Embryonic facial prominence (tissue), 1 donor: Measurements from ENCODE around the gene SDK2.
"Not testable (repeated sequence)": the region's sequence is repeated elsewhere in the genome, so short reads cannot be mapped to it uniquely, and the experiment has no call there.

Experiments
- DNase-seq: peaks from one replicate; pipeline ENCODE4 v3.0.0-alpha.2; 2016; ENCODE audit errors: extremely low spot score

SDK2 gene

GRCh38 chr17:73343168-73343634 lies 301.0 kb downstream of the SDK2 start:
- peak; percentile 92 for DNase-seq

DNA sequence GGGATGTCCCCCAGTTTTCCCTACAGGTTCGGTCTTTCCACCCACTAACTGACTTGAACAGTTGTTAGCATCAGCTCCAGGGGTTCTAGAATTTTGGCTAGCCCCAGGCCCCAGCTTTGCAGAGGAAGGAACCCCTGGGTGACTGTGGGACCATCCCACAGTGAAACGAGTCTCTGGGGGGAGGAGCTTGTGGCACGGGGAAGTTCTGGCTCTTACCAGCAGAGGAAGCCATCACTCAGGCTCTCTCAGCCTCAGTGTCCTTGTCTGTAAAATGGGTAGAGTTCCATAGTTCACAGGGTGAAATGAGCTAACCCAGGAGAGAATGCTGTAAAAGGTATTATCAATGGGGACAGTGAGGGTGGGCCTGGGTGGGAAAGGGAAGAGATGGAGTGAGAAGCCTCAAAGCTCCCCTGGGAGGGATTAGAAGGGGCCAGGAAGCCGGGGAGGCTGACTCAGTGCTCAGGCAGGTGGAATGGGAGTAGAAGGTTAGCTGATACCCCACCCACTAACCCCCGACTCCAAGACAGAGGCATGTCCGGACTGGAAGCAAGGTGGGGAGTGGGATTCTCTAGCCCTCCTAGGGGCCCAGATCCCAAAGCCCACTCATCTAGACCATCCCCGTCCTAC lies 301.6 kb downstream of the SDK2 start:
- no peak for DNase-seq

GRCh38 chr17:73342050-73342522 lies 302.2 kb downstream of the SDK2 start:
- no peak for DNase-seq

DNA sequence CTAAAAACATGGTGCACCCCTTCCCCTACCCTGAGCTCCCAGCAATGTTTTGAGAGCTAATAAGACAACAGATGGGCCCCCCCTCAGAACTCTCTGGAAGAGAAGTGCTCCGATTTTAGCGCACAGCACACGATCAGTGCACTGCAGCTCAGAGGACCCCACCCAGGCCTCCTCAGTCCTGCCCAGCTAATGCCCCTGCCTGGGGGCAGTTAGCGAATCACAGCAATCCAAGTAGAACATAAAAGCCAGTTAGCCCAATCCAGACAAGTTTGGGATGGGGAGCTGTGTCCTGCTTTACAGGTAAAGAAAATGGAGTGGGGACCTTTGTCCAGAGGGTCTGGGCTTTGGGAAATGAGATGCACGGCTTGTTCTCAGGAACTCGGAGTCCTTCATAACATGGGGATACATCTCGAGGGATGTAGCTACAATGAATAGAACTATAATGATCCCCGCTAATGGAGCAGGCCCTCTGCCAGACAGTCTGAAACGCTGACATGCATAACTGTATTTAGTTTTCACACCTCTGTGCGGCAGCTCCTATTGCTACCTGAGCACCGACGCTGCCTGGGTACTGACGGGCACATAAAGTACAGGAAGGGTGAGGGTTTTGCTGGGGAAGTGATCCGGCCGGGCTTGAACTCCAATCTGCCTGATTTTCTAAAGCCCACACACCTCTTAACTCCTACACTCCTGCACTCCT lies 302.7 kb downstream of the SDK2 start:
- DNase-seq: no peak

GRCh38 chr17:73340093-73340596 lies 304.1 kb downstream of the SDK2 start:
- DNase-seq: no peak

DNA sequence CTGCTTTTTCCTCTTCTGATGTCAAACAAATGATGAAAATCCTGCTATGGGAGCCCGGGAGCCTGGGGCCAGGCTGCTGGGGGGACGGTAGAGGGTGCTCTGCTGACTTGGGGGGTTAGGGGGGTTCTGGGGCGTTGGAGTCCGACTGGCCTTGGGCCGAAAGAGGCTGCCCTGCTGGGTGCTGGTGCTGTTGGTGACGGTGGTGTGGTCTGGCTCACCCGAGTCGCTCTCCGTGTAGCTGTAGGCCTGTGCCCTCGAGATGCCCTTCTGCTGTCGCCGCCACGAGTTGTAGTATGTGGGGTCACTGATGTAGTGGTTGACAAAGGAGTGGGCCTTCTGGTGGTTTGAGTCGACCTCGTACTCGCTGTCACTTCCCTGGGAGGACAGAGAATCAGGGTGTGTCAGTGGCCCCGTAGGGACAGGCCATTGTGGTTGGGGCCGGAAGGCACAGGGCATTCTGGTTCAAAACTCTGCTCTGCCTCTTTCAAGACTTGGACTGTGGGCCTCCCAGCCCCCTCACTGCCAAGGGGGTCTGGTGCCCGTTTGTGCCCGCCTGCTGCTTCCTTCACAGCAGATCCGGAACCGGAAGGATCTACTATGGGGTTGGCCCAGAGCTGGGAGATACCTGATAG lies 305.6 kb downstream of the SDK2 start:
- DNase-seq: no peak

- no peak for DNase-seq
Measured at GRCh38 chr17:73338050-73338521, 306.2 kb downstream of the SDK2 start.

GRCh38 chr17:73337330-73337710 lies 306.9 kb downstream of the SDK2 start:
- no peak for DNase-seq

GRCh38 chr17:73336408-73337329 lies 307.6 kb downstream of the SDK2 start:
- DNase-seq: no peak

DNA sequence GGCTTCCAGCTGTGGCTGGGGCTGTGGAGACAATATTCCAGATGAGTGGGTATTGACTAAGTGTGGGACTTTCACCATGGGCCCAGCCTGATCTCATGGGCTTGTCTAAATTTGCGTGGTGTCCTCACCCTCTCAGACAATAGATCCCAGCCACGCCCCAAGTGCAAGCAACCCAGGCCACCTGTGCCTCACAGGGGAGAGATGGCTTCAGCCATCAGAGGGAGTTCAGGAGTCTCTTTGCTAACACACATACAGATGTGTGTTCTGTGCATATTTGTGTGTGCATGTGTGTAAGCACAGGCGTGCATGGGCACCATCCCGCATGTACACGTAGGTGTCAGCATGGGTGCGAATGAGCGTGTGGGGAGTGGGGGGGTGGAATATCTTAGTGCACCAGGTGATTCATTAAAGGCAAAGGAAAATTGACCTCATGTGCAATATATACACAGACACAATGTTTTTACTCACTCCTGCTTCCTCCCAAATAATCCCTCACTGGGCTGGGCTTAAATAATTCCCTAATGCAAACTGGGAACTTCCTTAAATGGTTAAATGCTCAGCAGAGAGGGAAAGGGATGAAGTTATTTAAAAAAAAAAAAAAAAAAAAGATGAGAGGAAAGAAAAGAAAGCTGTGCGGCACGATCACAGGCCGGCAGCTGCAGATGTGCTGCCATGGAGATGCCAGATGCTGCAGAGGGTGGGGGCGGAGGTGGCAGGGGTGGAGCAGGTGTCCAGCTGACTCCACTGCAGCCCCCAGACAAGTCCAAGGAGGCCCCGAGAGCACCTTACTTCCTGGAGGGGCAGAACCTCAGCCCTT lies 308.4 kb downstream of the SDK2 start:
- no peak for DNase-seq

- DNase-seq: no peak
Measured at GRCh38 chr17:73334771-73335513, 309.3 kb downstream of the SDK2 start.

DNA sequence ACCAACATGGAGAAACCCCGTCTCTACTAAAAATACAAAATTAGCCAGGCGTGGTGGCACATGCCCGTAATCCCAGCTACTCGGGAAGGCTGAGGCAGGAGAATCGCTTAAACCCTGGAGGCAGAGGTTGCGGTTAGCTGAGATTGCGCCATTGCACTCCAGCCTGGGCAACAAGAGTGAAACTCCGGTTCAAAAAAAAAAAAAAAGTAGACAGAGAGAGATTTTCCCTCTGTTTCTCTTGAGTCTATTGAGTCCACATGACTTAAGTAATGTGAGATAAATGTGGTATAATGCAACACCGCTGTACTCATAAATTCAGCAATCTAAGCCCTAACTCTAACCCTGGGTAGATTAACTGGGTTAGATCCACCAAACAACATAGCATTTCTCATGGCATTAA lies 310.8 kb downstream of the SDK2 start:
- DNase-seq: not testable (repeated sequence)

DNA sequence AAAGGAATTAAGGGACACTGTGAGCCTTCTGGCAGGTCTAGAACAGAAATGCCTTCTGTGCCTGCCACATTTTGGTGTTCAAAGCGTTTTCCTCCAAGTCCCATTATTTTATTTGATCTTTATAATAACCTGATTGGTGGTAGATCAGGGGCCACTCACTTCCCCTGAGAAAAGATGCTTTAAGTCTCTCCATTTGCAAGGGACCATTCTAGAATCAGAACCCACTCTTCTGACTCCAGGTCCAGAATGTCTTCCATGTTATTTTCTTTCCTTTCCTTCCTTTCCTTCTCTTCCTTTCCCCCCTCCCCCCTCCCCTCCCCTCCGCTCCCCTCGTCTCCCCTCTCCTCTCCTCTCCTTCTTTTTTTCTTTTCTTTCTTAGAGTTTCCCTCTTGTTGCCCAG lies 313.2 kb downstream of the SDK2 start:
- DNase-seq: no peak

- DNase-seq: no peak
Measured at GRCh38 chr17:73327676-73328075, 316.6 kb downstream of the SDK2 start.

- DNase-seq: no peak
Measured at GRCh38 chr17:73325527-73325842, 318.8 kb downstream of the SDK2 start.

- no peak for DNase-seq
Measured at GRCh38 chr17:73324711-73325526, 319.3 kb downstream of the SDK2 start.

DNA sequence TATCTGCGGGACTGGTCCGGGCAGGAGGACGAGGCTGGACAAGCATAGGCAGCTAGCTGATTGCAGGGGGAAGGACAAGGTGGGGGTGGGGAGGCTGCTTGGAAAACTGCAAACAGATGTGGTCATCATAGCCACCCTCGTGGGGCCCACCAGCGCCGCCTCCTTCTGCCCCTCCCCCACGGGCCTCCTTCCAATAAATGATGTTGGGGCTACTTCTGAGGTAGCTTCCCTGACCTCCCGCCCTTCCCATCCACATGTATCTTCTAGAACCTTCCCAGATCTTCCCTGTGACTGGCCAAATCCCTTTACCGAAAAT lies 320.1 kb downstream of the SDK2 start:
- no peak for DNase-seq

- DNase-seq: no peak
Measured at GRCh38 chr17:73323409-73324159, 320.7 kb downstream of the SDK2 start.
